HFFc6 (cell line): Measurements from ENCODE around the gene NRARP. TPM values are rescaled to one million over a fixed set of nuclear protein-coding genes. Genes with fewer than 3 reads are reported as not detected.
A peak's percentile ranks its signal among the peaks of the same experiment; 100 is the strongest.

Experiments
- DNase-seq: peaks from one replicate; pipeline ENCODE4 v3.0.0-alpha.2; 2018
- H3K27ac Mint-ChIP-seq: 2 replicates; pipeline ENCODE4 v1.8.0; 2020; ENCODE audit warnings: mild to moderate bottlenecking, mixed read lengths
- H3K27me3 Mint-ChIP-seq: 2 replicates; pipeline ENCODE4 v1.8.0; 2021; ENCODE audit warnings: mild to moderate bottlenecking, moderate library complexity, mixed read lengths; ENCODE audit not compliant: insufficient read depth
- H3K36me3 Mint-ChIP-seq: 2 replicates; pipeline ENCODE4 v1.8.0; 2021; ENCODE audit warnings: low read depth, mixed read lengths
- H3K4me1 Mint-ChIP-seq: 2 replicates; pipeline ENCODE4 v1.8.0; 2020; ENCODE audit warnings: low read depth, mixed read lengths
- H3K4me3 Mint-ChIP-seq: 2 replicates; pipeline ENCODE4 v1.8.0; 2020; ENCODE audit warnings: mild to moderate bottlenecking, moderate library complexity, mixed read lengths
- H3K9me3 Mint-ChIP-seq: 2 replicates; pipeline ENCODE4 v1.8.0; 2020; ENCODE audit warnings: mild to moderate bottlenecking, mixed read lengths
- total RNA-seq, 6 experiments: library from RNA; stranded (reverse); fragmentation: NEBNext Ultra II Directional; extraction: Animal tissue kit (Norgen Biotek cat#: 25700); gene quantifications; 2 replicates in 1 of 6; 3 replicates in 5 of 6; pipeline ENCODE4 v1.2.3, GENCODE V29; 2021
- TF ChIP-seq, protein P1 (sequence below): fragments of 200-600 bp; sonication (generic); IDR thresholded peaks from 2 replicates; pipeline ENCODE4 v1.5.0; 2021; ENCODE audit warnings: antibody characterized with exemption, mild to moderate bottlenecking

The NRARP gene
- total RNA-seq, 6 experiments from 2014 or later, result 0.09 to 0.36 (median 0.17) TPM; not detected in 1

DNA sequence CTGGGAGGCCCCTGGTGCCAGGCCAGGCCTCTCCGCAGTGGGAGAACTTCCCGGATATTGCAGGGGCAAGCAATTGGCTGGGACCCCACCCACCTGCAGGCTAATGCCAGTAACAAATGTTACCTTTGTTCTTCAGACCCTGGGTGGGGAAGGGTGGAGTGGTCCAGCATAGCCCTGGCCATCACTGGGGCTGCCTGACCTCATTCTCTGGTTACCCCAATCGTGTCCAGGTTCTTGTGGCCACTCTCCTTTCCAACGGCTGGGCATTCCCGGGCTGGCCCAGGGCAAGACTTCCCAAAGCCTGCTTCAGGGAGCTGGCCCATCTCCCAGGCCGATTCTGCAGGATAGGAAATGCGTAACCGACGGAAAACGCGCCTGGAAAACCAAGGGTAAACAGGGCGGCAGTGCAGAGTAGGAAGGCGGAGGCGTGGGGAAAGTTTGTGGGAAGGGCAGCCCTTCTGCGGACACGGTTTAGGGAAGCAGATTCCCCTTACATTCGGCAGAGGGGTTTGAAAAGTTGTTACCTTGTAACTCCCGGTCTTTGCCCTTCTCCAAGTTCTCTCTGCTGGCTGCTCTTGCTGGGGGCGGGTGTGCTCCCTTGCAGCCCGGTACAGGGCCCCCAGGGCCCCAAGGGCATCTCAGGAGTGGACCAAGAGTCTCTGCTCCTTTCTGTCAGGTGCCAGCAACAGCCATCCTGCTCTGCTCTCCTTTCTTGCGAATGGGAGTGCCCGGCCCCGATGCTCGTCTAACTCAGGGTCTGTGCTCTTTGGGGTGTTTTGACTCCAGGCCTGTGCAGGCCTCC, 3.5 kb downstream of the NRARP start:
- Mint-ChIP-seq H3K27ac (no peak overlapping the region), H3K36me3 (no peaks in the 10 kb centered on the region), H3K9me3 (peaks cover 6% of the 10 kb centered on the region; the same call in 1 of the 2 replicates), H3K4me3 (no peak overlapping the region), H3K4me1 (peaks cover 16% of the 10 kb centered on the region), H3K27me3 (peaks cover 17% of the 10 kb centered on the region)
- TF ChIP-seq, protein P1, sequence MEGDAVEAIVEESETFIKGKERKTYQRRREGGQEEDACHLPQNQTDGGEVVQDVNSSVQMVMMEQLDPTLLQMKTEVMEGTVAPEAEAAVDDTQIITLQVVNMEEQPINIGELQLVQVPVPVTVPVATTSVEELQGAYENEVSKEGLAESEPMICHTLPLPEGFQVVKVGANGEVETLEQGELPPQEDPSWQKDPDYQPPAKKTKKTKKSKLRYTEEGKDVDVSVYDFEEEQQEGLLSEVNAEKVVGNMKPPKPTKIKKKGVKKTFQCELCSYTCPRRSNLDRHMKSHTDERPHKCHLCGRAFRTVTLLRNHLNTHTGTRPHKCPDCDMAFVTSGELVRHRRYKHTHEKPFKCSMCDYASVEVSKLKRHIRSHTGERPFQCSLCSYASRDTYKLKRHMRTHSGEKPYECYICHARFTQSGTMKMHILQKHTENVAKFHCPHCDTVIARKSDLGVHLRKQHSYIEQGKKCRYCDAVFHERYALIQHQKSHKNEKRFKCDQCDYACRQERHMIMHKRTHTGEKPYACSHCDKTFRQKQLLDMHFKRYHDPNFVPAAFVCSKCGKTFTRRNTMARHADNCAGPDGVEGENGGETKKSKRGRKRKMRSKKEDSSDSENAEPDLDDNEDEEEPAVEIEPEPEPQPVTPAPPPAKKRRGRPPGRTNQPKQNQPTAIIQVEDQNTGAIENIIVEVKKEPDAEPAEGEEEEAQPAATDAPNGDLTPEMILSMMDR, result no peak
- DNase-seq, result no peak

DNA sequence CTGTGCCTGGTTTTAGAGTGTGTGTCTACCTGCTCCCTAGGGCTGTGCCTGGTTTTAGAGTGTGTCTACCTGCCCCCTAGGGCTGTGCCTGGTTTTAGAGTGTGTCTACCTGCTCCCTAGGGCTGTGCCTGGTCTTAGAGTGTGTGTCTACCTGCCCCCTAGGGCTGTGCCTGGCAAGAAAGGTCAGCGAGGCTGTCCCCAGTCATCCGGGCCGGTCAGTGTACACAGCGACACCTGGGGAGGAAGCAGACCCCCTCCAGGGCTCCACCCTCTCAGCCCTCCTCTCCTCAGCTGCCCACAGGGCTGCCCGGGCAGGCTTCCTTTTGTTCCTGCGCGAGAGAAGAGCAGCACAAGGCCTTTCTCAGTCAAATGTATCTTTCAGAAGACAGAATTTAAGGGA, 4.1 kb downstream of the NRARP start:
- Mint-ChIP-seq H3K27ac (no peak overlapping the region), H3K4me1 (peaks cover 16% of the 10 kb centered on the region), H3K36me3 (no peaks in the 10 kb centered on the region), H3K27me3 (peaks cover 15% of the 10 kb centered on the region), H3K4me3 (no peak overlapping the region), H3K9me3 (peaks cover 6% of the 10 kb centered on the region; the same call in 1 of the 2 replicates)
- no peak for DNase-seq
- TF ChIP-seq, protein P1, result no peak

DNA sequence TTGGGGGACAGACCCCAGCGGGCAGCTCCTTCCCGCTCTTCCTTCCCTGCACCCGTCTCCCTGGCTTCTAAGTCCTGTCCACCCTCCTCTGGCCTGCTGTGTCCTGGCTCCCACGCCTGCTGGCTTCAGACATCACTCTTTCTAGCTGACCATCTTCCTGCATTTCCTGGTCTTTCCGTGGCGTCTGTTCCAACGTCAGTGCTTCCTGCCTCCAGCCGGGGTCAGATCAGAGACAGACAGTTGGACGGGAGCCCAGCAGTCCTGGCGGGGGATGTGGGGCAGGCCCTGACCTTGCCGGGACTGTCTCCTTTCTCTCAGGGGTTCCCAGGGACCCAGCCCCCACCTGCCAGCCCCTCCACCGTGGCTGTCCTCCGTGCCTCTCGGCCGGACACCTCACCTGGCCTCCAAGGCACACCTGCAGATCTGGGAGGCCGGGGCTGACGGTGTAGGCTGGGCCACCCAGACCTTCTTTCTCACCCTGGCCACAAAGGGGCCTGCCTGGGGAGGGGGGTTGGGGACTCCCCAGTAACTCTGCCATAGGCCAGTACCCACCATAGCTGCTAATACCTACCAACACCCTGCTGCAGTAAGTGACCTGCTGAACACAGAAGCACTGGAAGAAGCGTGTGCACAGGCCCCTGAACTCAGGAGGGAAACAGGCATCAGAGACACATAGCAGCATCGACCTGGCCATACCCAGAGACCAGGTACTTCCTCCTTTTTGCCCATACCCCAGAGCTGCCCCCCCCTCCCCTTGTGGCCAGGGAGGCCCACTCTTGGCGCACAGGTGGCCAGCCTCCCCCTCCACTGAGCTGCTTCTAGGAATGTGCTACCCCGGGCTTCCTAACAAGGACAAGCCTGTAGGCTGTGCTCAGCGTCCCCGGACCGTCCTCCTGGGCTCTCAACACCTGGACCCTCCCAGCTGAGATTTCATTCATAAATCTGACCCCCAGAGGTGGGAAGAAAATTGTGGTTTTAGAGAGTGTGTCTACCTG, 5.1 kb downstream of the NRARP start:
- no peak for DNase-seq
- peaks cover 15% of the 10 kb centered on the region for H3K27me3 Mint-ChIP-seq

DNA sequence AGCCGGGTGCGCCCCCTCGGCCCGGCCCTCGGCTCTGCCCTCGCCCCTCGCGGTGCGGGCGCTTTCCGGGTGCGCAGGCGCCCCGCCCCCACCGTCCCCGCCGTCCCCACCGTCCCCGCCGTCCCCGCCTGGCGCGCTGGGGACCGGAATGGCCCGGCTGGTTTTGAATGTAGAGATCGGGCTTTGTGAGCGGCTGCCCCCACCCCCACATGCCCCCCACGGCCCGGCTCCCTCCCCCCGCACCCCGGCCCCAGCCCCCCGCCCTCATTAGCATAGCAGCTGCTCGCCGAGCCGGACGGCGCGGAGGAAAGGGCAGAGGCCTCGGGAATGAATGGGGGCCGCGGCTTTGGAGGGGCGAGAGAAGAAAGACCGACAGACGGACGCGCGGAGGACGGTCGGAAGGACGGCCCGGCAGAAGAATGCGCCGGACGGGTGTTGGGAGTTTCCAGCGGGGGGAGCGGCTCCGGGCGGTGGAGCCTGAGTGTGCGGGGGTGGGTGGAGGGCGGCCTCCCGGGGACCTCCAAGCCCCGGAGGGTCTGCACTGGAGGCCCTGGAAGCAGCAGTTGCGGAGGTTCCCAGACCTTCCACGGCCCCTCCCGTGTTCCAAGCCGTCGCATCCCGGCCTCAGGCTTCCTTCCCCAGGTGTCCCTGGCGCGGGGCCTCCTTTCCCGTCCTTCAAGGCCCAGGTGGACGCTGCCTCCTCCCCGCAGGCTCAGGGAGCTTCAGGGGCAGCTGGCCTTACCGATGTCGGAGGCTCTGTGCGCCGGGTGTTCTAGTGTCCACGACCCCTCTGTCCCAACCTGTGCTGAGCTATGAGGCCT, 6.0 kb downstream of the NRARP start:
- DNase-seq, result no peak
- H3K27me3 Mint-ChIP-seq, result peaks cover 15% of the 10 kb centered on the region
- peak overlapping the region; percentile 47; the same call in 1 of the 2 replicates for H3K4me3 Mint-ChIP-seq
- H3K9me3 Mint-ChIP-seq, result peaks cover 6% of the 10 kb centered on the region; the same call in 1 of the 2 replicates
- H3K4me1 Mint-ChIP-seq, result peaks cover 16% of the 10 kb centered on the region
- TF ChIP-seq, protein P1, result no peak
- no peaks in the 10 kb centered on the region for H3K36me3 Mint-ChIP-seq
- peak overlapping the region; percentile 3; the same call in 1 of the 2 replicates for H3K27ac Mint-ChIP-seq

More for the DNA sequence above, 5.1 kb downstream of the NRARP start:
- Mint-ChIP-seq H3K9me3 (peaks cover 6% of the 10 kb centered on the region; the same call in 1 of the 2 replicates), H3K4me3 (peak overlapping the region; percentile 47), H3K36me3 (no peaks in the 10 kb centered on the region), H3K27ac (peak overlapping the region; percentile 3; the same call in 1 of the 2 replicates), H3K4me1 (peaks cover 16% of the 10 kb centered on the region)
- TF ChIP-seq, protein P1, result no peak
